Stimulated activated CD4-positive, alpha-beta T cell treated with anti-CD3 and anti-CD28 coated beads, Interleukin-12 subunit alpha, Interleukin-12 subunit beta, amount 100 ng/mL, for 24 hours (primary cell): ENCODE results near the gene GRAMD4.
"Not testable (repeated sequence)": the region's sequence is repeated elsewhere in the genome, so short reads cannot be mapped to it uniquely, and the experiment has no call there.

ENCODE experiments used
- DNase-seq, 2 experiments: peaks; one replicate each; pipeline ENCODE4 v3.0.0-alpha.2; 2020; ENCODE audit warnings: low read depth in 2 of 2

GRAMD4 gene

DNA sequence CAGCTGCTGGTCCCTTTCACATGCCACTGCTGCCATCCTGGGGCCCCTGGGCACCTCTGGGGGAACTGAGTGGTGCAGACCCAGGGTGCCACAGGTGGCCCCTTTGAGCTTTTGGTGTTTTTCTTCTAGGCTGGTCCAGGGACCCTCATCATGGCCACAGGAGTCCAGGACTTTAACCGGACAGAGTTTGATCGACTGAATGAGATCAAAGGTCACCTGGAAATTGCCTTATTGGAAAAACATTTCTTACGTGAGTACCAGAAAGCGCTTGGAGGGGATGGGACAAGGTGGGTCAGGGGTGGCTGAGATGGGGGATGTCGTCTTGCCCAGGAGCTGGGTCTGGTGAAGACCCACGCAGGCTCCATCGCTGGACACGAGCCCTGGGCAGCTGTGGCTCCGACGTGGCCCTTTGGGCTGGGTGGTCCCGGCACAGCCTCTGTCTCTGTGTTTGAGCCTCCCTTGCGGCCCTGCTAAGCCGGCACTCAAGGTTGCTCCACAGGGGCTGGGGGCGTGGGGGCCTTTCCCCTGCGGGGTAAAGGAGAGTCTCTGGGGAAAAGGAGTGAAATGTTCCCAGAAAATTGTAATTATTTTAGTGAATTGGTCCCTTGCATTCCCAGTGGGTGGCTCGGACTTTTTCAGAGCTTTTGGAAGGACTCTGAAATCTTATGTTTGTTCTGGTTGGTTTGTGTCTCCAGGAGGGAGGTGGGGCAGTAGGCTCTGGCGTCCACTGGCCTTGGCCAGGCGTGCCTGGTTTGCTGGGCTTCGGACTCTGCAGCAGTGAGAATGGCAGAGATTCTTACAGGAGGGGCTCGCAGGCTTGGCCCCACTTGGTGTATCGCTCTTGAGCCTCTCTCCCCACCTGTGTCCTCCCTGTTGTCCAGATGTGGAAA is 17.8 kb downstream of the GRAMD4 start:
- DNase-seq: no peak

DNA sequence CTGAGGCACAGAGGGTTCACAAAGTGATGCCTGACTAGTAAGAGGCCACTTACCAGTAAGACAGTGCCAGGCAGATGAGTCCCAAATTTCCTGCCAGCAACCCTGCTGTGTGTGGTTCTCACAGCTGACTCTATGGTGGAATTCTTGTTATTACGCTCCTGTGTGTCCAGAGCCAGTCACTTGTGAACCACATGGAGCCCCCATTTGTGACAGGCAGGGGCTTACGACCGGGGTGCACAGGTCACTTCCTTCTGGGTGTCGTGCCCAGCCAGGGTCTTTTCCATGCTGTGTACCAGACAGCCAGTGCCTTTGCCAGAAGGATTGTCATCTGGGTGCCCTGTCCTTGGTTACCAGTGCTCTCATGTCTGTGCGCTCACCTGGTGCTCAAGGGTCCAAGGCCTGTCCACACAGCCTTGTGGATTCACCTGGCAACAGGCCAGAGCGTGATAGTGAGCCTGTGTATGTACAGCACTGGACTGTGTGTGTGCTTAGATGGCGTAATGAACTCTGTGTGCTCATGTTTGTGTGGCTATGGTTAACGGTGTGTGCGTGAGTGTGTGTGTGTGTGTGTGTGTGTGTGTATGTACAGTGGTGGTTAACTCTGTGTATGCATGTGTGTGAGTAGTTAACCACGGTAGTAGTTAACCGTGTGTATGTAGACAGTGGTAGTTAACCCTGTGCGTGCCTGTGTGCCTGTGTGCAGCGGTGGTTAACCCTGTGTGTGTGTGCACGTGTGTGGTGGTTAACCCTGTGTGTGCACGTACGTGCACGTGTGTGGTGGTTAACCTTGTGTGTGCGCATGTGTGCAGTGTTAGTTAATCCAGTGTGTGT is 18.6 kb downstream of the GRAMD4 start:
- DNase-seq: no peak

DNA sequence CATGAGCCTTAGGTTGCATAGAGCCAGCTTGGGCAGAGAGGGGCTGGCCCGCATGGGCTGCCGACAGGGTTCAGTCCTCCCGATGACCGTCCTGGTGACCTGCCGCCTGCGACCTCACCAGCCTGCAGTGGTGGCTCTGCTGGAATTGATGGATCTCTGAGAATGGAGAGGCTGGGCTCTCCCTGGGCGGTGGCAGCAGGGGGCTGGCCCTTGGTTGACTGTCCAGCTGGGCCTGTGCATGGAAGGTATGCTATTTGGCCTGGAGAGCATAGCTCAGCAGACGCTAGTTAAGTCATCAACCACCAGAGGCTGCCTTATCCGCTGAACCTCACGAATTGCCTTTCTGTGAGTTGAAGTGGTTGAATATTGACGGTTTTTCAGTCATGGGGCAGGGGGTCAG is 19.7 kb downstream of the GRAMD4 start:
- DNase-seq: no peak

DNA sequence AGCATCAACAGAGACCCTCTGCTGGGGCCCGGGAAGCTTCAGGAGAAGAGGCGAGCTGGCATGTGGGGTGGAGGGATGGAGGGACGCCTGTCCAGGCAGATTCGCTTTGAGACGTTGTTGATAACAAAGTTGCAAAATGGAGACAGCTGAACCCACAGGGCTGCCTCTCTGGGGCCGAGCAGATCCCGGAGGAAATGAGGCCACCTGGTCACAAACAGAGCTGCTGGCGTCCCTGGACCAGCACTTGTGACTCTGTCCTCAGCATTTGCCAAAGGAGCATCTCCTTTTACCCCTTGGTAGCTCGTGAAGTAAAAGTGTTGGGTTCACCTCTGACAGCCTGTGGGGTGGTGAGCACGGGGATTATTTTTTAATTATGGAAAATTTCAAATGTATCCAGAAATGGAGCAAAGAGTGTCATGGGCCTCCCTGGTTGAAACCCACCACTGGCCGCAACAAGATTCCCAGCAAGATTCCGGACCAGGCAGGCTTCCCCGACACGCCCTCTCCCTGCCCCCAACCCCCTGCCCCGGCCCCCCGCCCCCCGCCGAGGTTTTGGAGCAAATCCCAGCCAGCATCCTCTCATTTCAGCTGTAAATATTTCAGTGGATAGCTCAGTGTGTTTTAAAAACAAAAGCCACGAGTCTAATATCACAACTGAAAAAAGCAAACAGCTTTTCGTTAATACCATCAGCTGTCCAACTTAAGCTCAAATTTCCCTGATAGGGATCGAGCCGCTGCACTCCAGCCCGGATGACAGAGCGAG is 20.3 kb downstream of the GRAMD4 start:
- no peak for DNase-seq

DNA sequence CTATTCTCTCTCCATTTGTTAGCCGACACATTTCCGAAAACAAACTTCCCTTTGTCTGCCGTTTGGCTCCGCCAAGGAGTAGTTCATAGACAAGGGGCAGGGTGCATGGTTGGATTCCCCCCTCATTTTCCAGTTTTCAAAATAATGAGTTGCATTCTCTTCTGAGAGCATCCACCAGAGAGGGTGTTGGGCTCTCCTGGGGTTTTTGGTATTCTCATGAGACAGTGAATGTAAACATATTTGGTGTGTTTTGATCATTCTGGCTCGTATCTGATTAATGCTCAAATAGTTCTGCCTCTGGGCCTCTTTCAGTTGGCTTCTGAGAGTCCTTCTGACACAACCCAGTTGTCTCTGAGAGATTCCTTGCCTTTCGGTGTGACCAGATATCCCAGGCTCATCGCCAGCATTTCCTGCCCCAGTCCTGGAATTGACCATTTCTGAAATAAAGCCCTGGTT is 21.7 kb downstream of the GRAMD4 start:
- DNase-seq: no peak

DNA sequence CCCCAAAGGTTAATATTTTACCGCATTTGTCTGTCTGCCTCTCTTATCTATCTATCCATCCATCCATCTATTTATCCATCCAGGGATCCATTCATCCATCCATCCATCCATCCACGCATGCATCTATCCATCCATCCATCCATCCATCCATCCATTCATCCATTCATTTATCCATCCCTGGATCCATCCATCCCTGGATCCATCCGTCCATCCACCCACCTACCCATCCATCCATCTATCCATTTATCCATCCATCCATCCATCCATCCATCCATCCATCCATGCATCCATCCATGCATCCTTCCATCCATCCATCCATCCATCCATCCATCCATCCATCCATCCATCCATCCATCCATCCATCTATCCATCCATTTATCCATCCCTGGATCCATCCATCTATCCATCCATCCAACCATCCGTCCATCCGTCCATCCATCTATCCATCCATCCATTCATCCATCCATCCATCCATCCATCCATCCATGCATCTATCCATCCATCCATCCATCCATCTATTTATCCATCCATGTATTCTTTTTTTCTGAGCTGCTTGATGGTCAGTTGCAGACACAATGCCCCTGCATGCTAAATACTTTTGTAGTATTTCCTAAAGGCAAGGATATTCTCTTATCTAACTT is 22.8 kb downstream of the GRAMD4 start:
- DNase-seq: not testable (repeated sequence)

DNA sequence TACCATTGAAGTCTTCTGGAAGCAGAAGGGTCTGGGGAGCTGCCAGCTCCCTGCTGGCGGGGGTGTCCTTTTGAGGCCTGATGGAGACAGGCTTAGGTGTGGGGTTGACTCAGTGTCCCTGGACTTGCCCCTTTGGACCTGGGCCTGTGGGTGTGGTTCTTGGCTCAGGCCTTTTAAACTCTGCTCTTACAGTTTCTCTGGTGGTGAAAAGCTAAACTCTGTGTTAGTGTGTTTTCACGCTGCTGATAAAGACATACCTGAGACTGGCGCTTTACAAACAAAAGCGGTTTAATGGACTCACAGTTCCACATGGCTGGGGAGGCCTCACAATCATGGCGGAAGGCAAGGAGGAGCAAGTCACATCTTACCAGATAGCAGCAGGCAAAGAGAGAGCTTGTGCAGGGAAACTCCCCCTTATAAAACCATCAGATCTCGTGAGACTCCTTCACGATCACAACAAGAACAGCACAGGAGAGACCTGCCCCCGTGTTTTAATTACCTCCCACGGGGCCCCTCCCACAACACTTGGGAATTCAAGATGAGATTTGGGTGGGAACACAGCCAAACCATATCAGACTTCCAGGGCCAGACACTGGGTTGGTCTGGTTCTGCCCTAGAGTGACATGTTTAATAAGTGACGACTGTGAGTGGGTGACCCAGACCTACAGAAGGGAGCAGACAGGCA is 26.5 kb downstream of the GRAMD4 start:
- DNase-seq: no peak

DNA sequence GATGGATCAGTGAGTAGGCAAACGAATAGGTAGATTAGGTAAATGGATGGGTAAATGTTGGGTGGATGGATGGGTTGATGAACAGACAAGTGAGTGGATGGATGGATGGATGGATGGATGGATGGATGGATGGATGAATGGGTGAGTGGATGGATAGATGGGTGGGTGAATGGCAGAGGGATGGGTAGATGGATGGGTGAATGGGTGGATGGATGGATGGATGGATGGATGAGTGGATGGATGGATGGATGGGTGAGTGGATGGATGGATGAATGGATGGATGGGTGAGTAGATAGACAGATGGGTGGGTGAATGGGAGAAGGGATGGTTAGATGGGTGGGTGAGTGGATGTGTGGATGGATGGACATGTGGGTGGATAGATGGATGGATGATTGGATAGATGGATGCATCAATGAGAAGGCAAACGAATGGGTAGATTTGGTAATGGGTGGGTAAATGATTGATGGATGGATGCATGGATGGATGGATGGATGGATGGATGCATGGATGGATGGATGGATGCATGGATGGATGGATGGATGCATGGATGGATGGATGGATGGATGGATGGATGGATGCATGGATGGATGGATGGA is 28.1 kb downstream of the GRAMD4 start:
- not testable (repeated sequence) for DNase-seq

DNA sequence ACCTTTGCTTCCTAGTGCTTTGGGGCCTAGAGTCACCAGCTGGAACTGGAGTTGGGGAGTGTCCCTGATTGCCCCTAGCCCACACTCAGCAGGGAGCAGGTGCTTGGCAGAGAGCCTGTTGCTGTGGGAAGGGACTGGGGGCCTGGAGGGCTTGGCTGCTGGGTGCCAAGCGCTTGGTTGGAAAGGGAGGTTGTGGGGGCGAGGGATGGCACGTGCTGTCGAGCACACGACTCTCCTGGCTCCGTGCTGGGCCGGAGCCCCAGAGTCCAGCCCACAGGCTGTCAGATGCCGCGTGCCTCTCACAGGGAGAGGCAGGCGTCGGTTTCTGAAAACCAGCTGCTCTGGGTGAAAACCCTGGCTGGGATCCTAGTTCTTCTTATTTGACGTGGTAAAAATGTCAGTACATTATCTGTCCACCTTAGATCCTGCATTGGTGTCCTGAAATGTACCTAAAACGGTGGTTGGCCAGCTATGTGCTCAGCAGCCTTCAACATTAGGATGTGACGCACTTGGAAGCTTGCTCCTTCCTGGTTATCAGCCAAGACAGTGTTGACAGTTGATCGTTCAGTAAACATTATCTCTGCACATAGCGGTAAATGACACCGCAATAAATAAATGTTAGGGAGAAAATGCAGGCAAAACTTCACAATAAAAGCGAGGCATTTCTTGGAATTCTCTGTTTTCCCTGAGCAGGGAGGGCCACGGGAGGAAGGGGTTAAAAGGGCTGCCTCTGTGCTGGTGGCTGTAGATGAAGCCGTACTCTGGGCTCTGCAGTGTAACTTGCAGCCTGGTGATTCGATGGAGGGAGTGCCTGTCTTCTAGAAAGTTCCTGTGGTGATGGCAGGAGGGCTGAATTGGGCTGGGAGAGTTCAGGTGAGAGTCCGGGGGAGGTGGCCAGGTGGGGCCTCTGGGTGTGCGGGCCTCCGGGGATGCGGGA is 29.2 kb downstream of the GRAMD4 start:
- DNase-seq: no peak

DNA sequence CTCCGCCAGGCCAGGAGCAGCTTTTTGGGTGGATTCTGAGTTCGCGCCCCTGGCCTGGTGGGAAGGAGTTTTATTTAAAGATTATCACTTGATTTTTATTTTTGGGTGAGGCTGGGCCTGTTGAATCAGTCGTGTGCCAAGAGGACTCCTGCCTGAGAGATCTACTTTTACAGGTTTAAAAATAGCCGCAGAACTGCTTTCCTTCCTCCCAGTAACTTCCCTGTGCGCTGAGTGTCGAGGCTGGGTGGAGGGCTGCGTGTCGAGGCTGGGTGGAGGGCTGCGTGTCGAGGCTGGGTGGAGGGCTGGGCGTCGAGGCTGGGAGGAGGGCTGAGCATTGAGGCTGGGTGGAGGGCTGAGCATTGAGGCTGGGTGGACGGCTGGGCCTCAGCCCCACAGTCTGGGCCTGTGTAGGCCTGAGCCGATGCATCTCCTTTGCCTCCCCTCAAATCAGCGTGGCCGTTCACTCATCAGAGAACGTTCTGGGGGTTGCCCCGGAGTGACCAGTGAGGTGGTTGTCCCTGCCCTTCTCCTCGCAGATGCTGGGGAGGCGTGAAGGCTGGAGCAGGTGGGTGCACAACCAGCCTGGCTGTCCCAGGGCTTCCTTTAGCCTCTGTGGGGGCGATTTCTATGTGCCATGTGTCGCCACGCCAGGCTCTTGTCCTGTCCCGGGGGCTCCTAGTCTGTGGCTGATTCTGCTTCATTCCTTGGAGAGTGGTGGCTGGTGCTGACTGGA is 30.1 kb downstream of the GRAMD4 start:
- DNase-seq: no peak

DNA sequence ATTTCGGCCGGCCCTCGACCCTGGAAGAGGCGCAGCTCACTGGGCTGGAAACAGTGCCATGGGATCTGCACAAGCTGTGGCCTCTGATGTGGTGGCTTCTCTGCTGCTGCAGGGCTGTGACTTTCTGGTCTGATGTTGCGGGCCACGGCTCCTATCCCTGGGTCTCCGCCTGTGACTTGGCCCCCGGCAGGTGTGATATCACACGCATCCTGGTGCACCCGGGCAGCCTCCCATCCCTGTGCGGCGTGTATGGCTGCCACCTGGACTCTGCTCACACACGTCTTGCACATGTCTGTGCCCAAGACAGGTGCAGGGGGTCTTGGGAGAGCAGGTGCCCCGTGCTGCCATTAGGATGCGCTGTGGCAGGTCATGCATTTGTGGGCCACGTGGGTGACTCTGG is 31.1 kb downstream of the GRAMD4 start:
- no peak for DNase-seq

DNA sequence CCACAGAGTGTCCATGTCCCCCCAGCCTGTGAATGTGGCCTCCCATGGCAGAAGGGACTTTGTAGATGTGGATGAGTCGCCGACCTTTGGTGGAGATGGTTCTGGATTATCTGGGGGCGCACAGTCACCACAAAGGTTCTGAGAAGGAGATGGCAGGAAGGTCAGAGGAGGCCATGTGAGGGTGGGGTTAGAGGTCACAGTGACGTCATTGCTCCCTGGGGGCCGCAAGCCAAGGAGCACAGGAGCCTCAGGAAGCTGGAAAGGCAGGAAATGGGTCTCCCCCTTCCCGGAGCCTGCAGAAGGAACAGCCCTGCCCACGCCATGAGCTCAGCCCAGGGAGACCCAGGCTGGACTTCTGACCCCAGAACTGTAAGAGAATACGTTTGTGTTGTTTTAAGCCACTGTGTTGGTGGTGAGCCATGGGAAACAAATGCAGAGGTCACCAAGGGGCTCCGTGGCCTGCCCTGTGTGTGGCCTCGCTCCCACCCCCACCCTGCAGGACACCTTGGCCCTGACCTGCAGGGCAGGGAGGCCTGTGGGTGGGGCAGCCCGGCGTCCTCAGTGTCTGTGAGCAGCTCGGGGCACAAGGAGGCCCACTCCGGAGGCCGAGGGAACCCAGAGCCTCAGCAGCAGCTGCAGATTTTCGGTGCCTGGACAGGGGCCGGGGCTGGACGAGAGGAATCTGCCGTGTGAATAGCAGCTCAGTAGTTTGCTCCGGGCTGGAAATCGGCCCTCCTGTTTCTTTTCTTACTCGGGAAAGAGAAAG is 32.1 kb downstream of the GRAMD4 start:
- DNase-seq: no peak

DNA sequence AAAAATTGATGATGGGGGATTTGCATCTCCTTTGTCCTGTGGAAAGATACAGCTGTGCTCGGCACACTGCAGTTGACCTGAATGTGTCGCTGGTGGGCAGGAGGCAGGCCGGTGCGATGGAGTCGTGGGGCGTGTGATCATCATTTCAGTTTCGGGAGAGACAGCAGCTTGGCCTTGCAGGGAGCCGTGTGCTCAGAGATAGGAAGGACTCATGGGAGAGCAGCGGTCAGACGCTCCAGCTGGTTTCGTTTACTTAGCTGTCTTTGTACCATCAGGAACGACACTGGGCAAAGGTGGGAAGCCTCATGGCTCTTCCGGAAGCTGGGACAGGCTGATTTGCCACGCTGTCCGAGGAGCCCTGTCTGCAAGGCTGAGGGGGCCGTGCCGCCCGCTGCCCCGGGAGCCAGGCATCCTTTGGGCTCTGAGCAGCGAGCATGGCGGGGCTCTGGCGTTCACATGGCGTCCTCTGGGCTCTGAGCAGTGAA is 32.7 kb downstream of the GRAMD4 start:
- no peak for DNase-seq

DNA sequence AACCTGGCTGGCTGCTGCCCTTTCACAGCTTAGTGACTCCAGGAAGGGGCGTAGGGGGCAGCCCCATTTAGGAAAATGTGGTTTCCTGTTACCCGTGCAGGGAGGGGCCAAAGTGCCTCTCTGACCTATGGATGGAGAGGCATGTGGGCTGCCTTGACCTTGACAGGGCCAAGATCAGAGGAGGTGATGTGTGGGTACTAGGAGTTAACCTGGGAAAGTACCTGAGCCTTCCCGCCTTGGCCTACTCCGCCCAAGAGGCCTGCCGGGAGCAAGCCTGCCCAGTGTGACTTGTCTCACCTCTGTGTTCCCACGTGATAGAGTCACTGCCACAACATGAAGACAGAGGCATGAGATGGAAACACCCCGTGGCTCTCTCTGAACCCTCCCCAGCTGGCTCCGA is 33.4 kb downstream of the GRAMD4 start:
- peak in 1 of 2 experiments; percentile 36 for DNase-seq

DNA sequence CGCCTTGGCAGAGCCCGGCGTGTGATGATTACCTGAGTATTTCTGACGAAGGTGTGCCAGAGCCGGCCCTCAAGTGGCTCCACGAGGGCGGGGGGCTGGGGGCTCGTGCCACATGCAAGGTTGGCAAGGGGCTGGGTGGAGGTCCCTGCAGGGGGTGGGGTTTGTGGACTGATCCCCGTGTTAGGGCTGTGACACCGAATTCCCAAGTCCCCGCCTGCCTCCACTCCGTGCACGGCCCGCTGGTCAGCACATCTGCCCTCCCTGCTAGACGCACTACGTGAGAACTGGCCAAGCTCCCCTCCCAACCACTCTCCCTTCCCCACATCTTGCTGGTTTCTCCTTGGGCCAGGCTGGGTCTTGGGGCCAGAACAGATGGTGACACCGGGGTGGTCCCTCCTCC is 34.2 kb downstream of the GRAMD4 start:
- no peak for DNase-seq

DNA sequence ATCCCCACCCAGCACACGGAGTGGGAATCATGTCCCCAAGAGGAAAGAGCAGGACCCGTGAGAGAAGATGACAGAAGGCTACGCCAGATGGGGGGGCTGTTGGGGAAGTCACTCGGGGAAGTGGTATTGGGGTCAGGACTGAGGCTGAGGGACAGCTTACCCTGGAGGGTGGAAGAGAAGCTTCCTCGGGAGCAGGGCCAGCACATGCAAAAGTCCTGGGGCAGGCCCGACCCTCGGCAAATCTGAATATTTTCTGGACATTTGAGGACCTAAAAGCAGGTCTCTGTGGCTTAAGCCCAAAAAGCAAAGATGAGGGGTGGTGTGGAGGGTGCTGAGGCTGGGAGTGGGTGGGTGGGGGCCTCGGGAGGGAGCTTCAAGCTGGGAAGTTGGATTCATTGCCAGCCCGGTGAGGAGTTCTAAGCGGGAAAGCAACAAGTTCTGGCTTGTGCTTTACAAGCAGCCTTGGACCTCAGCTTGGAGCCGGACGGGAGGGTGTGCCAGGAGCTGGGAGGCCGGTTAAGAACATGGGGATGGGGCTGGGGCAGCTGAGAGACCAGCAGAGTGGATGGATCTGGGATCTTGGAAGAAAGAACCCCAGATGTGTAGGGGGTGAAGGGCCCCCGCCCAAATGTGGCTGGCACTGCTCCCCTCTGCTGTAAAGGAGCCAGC is 34.9 kb downstream of the GRAMD4 start:
- no peak for DNase-seq
